Stimulated activated CD4-positive, alpha-beta T cell treated with anti-CD3 and anti-CD28 coated beads, Interleukin-15, amount 100 ng/mL, for 1 hour (primary cell): ENCODE data around the gene ANGPTL2.

Experiments
- DNase-seq, 2 donors: peaks; one replicate each; pipeline ENCODE4 v3.0.0-alpha.2; 2020; ENCODE audit warnings: low read depth in 1 of 2, low spot score in 1 of 2

Gene ANGPTL2

DNA sequence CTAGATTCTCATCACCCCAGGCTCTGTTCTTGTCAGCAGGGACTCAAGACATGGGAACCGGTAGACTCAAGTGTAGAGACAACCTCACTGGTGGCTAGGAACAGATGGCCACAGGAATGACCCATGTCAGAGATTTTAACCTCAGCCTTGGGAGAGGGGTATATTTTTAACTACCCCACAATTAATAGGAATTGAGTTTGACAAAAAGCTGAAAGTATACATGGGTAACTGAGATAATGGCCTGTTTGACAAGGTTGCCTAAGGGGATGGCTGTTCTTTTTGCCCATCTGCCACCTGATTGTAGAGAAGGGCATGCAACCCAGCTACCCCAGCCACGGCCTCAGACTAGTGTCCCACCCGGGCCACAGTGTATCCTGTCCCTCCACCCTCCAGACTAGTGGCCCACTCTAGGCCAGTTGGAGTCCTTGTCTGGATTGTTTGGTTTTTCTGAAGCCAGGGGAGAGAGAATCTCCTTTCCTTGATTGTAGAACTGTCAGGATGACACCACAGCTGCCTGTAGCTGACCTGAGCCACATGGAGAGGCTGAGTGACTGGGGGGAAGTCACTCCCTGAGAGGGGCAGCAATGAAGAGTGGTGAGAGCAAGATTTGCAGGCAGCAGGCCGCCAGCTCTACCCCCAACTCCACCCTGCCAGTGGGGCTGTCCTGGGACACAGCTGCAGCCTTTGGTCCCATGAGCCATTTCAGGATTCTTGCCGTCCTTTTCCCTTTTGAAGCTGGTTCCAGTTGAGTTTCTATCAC, 14.6 kb upstream of the ANGPTL2 start:
- no peak for DNase-seq

GRCh38 chr9:127136081-127136879, 13.8 kb upstream of the ANGPTL2 start:
- DNase-seq: no peak

DNA sequence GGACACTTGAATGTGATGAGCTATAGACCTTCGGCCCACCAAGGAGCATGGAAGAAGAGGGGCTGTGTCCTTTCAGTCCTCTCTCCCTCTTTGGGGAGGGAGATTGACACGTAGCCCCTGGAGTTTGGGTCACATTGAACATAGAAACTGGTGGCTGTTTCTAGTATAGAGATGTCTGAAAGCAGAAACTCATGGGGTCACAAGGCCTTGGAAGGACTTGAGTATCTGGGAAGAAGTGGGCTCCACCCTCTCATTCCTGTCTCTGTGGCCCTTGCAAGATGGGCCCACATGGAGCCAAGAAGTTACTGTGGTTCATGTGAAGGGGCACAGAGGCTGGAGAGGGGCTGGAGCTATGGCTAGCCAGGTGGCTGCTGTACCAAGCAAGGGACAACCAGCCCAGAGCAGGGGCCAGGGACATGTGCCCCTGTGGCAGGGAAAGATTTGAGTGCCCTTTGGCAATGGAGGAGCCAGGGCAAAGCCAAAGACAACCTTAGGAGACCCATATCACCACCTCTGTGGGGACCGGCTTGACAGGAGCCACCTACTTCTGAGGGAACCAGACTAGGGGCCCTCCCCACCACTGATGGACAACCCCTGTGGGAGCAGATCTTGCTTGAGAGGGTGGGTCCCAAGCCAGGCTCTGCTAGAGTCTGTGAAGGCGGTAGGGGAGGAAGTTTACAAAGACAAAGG, 12.8 kb upstream of the ANGPTL2 start:
- no peak for DNase-seq

DNA sequence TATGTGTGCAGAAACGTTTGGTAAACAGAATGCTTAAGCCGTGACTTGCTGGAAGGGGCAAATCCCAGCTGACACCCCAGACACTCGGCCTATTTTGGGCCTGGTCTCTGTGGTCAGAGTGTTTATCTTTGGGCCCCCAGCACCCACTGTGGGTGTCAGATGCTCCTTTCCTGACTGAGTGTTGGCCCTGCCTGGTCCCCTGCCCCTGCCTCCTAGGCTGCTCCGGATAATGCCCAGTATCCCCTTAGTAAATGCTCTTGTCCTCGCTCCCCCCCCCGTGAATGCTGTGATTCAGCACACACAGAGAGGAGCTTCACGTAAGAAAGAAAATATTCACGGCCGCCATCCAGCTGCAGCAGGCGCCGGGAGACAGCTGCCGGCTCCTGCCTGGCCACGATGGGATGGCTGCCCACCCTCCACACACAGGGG, 11.3 kb upstream of the ANGPTL2 start:
- no peak for DNase-seq

DNA sequence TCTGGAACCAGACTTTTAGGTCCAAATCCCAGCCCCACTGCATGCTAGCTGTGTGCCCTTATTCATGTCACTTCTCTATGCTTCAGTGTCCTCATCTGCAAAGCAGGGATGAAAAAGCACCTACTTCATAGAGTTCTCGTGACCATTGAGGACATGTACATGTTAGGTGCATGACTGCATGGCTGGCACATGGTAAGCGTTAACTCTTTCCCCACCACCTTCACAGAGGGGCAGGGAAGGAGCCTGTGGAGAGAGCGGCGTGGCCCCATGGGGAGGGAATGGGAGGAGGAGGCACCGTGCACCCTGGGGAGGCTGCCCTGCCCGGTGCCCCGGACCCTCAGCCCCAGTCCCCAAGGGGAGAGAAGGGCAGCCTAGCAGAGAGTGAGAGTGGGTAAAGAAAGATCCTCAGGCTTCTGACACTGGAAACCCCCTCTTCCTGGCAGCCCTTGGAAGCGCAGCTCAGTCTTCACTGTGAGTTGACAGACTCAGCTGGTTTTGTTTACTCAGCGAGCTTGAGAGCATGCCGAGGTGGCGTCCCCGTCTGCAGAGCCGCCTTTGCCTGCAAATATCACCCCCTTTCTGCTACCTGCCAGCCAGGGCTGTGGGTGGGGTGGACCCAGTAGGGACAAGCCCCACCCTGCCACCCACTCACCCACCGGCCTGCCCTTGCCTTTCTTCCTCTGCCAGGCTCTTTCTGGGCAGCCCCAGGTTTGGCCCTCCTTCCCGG, 10.6 kb upstream of the ANGPTL2 start:
- DNase-seq: no peak

DNA sequence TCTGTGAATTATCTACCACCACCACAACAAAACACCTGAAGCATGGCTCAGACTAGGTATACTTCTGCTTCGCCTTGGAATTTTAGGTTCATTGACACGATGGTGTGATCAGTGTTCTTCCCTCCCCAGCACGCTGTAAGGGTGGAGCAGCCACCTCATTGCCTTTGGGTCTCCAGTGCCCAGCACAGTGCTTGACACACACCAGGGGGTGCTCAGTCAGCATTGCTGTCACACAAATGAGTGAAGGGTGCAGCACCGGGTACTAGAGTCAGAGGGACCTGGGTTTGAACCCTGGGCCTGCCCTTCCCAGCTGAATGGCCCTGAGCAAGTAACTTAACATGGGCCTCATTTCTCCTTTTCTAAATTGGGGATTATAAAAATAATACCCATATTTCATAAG, 9.9 kb upstream of the ANGPTL2 start:
- no peak for DNase-seq

- no peak for DNase-seq
These were observed 9.4 kb upstream of the ANGPTL2 start for GRCh38 chr9:127131871-127132270.

- DNase-seq: no peak
These were observed 8.5 kb upstream of the ANGPTL2 start for GRCh38 chr9:127130661-127131538.

DNA sequence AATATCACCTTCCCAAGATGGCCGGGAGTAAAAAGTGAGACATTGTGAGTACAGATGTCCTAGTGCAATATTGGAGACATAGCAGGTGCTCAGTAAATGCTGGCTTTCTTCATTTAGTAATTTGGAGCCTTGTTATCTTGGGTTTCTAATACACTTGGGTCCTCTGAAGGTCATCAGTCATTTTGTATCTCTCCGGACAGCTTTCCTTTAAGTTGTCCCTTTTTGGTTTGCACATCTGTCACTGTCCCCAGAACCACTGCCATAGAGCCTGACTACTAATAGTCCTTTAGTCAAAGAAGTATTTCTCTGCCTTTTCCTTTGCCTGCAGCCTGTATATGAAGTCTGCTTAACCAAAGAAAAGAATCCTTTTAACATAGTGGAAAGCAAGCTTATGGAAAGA, 7.8 kb upstream of the ANGPTL2 start:
- DNase-seq: no peak

- DNase-seq: no peak
These were observed 7.3 kb upstream of the ANGPTL2 start for GRCh38 chr9:127129718-127130085.

DNA sequence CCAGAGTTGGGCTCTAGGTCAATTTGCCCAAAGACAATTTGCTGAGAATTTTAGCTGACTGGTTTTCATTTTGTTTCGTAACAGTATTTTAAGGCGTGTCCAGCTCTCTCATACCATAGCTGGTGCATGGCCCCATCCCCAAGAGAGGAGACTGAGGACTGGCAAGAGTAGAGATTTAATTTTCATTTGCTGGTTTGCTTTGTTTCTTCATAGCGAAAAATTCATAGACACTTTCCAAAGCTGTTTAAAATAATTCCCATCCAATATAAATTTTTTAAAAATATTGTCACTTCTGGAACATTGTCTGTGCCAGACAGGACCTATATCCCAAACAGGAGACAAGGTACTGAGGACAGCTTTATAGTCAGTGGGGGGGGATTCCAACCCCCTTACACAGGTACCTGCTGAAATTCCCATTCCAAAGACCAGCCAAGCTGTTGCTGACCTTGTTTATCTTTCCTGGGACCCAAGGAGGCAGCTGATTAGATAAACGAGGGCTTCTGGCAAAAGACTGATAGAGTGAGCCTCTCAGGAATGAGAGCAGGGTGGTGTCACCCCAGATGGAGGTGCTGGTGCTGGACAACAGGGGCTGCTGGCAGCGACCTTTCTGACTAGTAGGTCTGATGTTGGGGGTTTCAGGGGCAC, 6.8 kb upstream of the ANGPTL2 start:
- DNase-seq: no peak

DNA sequence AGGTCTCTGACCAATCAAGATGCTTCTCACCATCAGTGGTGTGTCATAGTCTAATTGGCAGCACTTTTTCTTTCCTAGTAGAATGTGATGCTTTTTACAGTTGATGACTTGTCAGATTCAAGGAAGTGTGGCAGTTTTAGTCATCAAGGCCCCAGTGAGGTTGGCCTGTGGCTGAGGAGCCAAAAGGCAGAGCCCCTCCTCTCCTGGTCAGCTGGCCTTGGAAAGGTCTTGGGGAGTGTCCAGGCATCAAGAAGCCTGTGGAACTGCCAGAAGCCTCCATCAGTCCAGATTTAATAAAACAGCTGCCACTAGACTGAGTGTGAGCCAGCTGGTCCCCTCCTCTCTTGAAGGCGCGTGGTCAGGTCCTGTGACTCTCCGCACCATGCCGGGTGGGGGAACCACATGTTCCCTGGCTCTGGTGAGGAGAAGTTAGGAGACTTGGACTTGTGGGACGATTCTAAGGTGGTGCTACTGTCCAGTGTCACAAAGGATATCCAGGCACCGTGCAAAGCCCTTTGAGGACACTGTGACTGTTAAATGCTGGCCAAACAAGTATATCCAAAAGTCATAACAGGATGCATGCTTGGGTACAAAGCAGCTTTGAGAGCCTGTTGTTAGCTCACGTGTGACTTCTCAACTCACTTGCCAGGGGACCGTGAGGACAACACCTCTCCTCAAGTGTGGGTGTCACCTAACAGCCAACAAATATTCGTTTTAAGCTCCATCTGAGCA, 6.1 kb upstream of the ANGPTL2 start:
- no peak for DNase-seq

DNA sequence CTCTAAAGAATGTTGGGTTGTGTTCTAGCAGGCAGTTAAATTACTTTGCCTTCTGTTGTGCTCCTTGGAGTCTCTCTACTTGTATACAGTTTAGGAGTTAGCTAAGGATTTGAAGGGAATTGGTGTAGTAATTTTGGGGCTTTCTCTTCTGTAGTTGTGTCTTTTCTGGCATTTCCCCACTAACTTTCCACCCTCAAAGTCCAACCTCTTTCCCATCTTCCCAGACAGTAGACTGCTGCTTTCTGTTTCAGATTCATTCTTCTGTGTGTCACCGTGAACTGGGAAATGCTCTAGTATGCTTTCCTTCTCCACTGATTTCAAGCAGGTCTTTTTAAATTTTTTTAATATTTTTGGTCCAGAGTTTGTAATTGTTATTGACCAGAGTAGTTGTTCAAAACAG, 4.5 kb upstream of the ANGPTL2 start:
- DNase-seq: no peak

DNA sequence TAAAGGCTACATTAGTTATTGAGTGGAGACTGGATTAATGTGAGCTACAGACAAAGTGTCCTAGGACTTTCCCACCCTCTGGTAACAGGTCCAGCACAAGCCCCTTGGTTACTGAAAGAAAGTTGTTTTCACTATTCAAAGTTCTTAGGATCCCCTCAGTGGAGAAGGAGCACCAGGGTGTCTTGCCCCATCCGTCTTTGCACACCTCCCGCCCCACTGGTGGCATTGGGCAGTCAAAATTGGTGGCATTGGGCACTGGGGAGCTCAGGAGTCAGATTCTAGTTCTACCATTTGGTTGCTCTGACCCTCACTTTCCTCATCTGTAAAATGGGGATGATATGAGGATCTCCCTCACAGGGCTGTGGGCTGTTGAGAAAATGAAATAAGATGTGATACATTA, 2.4 kb upstream of the ANGPTL2 start:
- no peak for DNase-seq

GRCh38 chr9:127124111-127124531, 1.7 kb upstream of the ANGPTL2 start:
- no peak for DNase-seq

DNA sequence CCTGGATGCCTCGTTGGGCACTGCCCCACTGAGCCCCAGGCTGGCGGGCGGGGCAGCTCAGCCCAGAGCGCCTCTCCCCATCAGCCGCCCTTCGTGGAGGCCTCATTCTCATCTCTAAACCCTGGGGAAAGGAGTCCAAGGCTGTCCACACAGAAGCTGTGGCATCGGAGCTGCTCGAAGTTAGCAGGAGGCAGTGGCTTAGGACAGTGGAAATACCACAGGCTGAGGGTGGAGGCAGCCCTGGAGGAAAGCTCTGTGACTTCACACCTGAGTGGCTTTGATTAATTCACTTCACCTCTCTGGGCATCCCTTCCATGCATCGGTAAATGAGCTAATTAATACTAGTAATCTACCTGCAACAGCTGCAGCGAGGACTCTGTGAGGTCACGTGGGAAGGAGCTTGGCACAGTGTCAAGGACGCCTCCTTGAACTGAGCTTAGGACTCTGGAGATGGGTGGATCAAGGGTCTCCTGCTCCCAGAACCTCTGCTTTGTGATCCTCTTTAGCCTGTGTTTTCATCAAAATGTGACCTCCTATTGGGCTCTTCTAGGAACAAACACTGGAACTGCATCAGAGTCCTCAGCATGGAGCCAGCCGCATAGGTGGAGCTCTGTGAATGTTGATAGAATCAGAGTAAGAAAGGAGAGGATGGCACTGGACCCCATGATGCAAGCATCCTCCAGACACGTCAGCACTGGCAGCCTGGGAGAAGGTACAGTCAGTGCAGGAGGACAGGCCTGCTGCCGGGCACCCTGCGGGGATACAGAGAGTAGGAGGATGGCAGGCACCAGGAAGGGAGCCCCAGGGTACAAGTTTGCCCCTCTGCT, 842 bp upstream of the ANGPTL2 start:
- DNase-seq: no peak

- no peak for DNase-seq
These were observed 733 bp downstream of the ANGPTL2 start for GRCh38 chr9:127121628-127122175.

DNA sequence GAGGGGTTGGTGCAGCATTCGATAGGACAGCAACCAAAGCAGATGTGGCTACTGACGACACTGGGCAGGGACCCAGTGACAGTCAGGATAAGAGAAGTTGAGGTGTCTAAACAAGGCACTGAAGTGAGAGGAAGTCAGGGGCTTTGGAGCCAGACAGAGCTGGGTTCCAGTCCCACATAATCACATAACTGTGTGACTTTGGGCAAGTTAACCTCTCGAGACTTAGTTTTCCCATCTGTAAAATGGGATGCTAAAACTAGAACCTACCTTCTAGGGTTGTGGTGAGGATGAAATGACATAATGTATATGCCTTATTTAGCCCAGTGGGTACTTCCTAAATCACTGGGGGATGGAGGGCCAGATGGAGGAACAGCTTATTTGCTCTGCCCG, 3.1 kb downstream of the ANGPTL2 start:
- DNase-seq: no peak
